Stimulated activated CD8-positive, alpha-beta memory T cell treated with anti-CD3 and anti-CD28 coated beads, Interleukin-7, amount 100 ng/mL, for 4 hours (primary cell): Measurements from ENCODE around the gene RCSD1.
A peak's percentile ranks its signal among the peaks of the same experiment; 100 is the strongest.
"Not testable (repeated sequence)": the region's sequence is repeated elsewhere in the genome, so short reads cannot be mapped to it uniquely, and the experiment has no call there.

Experiments
- DNase-seq, 2 donors: peaks; one replicate each; pipeline ENCODE4 v3.0.0-alpha.2; 2020; ENCODE audit warnings: low read depth in 2 of 2

The RCSD1 gene

GRCh38 chr1:167714439-167715156 is 84.6 kb downstream of the RCSD1 start:
- DNase-seq: peak; percentile 75 to 88

- DNase-seq: peak; percentile 70 to 85
Observed at GRCh38 chr1:167715157-167715999, 85.3 kb downstream of the RCSD1 start.

- no peak for DNase-seq
Observed at GRCh38 chr1:167716000-167716271, 85.9 kb downstream of the RCSD1 start.

DNA sequence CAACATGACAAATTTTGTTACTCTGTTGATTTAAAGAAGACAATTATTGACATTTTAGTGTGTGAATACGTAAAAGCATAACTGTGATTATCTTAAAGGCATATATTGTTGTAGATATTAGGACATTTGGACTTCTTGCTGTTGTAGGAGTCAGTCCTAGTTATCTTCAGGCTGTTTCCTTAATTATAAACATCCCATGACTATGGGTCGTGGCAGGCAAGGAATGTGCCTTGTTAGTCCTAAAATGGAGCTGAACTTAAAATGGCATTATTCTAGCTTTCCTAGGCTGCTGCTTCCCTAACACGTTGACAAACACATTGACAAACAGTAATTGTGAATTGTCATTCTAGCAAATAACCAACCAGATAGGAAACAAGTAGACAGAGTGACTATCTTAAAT is 87.3 kb downstream of the RCSD1 start:
- DNase-seq: no peak

DNA sequence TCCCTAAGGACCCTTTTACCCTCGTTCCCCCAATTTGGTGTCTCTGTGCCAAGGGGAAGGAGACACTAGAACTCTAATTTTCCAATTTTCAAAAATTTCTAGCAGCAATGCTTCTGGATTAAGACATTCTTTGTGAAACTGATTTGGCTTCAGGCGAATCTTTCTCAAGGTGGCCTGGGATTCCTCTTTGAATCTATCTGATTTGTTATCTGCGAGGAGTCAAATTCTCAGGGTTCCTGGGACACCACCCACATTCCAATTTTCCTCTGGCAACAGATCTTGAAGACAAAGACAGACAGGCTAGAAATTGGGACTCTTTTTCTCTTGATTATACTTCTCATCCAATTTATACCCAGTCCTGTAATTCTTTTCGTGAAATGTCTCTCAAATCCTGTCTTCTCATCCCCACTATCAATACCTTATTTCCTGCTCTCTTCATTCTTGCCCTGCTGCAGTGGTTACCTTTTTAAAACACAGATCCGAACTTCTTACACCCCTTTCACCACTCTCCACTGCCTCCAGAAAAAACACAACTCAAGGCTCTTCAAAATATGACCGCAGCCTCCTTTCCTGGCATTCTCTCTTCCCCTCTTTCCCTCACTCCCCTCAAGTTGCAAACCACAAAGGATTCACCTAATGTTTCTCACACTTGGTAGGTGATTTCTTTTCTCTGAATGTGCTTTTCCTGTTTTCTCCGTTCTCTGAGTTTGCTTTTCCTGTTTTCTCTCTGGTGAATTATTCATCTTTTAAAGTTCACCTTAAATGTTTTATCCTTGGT is 89.1 kb downstream of the RCSD1 start:
- DNase-seq: no peak

- not testable (repeated sequence) for DNase-seq
Observed at GRCh38 chr1:167719715-167720421, 89.8 kb downstream of the RCSD1 start.

DNA sequence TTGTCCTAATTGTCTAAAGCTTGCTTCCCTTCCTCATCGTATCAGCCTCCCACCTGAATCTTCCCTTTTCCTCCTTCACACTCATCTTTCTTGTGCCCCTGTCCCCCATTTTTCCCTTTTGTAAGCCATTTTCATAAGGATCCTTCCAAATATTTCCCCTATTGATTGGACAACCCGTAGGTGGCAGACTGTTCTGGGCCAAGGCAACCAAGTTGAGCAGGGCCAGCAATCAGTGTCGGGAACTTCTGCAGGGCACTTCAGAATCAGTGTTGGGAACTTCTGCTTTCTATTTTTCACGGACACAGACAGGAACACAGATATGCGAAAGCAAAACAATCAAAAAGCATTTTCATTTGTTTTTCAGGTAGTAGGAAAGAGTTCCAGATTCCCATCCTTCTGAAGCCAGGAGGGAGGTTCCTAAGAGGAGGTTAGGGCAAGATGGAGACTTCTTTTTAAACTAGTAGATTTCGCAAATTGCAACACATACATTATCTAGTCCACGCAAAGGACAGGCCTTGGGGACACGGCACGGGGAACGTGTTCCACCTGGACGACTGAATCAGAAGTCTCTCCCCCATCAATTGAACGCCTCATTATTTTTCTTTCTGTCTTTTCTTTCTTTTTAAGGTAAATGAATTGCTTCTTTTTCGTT is 91.1 kb downstream of the RCSD1 start:
- DNase-seq: no peak

DNA sequence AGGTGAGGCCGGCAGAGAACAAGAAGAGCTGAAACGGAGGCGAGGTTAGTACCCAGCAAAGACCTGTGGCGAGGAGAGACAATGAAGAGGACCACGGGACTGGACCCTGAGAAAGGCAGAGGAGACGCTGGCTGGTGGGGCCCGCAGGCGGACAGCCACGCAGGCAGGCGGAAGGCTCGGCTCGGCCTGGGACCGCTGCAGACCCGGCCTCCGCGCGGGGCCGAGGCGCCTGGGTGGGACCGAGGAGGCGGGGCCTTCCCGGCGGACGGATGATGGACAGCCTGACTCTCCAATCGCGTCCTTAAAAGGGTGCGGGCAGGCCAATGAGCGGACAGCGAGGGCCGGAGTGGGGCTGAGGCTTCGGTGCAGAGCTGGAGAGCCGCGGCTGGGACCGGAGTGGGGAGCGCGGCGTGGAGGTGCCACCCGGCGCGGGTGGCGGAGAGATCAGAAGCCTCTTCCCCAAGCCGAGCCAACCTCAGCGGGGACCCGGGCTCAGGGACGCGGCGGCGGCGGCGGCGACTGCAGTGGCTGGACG is 91.7 kb downstream of the RCSD1 start, which contains the start of gene MPZL1:
Gene MPZL1 (plus strand): TSS at position 366 of the 535 bp plus-strand sequence. CDS start 170 bp downstream, outside the sequence.
- peak; percentile 86 to 87 for DNase-seq

DNA sequence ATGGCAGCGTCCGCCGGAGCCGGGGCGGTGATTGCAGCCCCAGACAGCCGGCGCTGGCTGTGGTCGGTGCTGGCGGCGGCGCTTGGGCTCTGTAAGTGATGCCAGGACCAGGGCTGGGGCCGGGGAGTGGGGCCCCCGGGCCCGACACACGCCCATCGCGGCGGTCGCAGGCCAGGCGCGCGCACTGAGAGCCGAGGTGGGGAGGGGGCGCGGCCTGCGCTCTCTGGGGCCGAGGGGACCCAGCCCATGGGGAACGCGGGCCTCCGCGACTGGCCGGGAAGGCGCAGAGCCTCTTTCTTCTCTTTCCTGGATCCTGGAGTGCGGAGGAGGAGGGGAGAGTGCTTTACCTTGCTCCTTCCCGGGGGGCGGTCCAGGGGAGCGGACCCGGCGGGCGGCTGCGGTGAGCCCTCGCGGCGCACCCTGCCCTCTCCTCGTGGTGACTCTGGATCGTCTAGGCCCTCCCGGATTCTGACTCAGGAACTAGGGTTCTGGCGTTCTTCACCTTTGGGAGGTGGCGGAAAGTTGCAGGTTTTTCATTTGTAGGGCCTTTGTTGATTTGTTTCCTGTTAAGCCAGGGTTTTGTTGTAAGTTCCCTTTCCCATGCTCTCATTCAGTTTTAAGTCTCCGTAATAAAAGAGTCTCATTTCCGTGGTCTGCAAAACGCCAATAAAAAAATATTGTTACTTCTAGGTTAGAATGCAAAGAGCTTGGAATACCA is 92.3 kb downstream of the RCSD1 start:
- peak in 1 of 2 donors; percentile 16 for DNase-seq

DNA sequence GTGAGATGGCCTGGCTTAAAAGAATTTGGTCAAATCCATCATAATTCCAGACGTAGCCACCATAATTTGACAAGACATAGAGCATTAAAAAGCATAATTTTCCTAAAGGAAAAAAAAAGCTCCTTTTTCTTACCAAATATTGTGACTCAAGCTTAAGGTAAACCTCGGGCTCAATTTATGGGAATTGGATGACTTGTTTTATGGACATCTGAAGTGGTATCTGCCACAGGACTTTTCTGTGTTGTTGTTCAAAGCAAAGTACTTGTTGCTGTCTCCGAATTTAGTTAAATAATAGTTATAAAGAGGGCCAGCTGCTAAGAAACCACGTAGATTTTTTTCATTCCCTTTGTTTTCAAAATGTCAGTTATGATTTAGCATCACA is 92.8 kb downstream of the RCSD1 start:
- no peak for DNase-seq

DNA sequence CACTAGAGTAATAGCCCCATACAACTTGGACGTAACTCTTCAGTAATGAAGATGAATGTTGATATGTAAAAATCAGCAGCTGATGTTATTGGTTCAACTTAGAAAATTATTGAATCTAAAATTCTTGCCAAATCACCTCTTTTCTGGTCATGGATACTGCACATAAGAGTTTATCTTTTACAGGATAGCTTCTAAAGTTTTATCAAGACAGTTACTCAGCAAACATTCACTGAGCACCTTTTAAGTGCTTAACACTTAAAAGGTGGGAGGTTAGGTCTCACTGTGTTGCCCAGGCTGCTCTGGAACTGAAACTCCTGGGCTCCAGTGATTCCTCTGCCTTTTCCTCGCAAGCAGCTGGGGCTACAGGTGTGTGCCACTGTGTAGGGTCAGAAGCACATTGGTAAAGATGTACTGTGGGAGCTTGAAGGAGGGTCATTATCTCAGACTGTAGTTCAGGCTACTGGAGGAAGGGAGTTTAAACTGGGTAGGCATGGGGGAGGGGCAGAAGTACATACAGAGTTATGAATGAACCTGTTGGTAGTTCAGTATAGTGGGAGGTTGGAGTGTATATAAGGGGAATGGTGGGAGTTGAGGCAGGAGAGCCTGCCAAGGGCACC is 93.8 kb downstream of the RCSD1 start:
- no peak for DNase-seq

DNA sequence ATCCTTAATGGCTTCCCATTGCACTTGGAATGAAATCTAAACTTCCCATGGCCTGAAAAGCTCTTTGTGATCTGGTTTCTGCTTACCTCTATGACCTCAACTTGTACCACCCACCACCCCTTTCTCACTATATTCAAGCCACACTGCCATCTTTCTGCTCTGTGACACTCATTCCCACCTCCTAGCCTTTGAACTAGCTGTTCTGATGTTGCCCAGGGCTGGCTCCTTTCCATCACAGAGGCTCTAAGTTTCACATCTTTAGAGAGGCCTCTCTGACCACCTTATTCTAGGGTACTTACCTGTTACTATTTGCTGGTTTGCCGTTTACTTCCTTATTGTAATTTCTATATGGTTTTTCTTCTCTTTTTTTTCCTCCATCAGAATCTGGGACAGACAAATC is 96.0 kb downstream of the RCSD1 start:
- no peak for DNase-seq

DNA sequence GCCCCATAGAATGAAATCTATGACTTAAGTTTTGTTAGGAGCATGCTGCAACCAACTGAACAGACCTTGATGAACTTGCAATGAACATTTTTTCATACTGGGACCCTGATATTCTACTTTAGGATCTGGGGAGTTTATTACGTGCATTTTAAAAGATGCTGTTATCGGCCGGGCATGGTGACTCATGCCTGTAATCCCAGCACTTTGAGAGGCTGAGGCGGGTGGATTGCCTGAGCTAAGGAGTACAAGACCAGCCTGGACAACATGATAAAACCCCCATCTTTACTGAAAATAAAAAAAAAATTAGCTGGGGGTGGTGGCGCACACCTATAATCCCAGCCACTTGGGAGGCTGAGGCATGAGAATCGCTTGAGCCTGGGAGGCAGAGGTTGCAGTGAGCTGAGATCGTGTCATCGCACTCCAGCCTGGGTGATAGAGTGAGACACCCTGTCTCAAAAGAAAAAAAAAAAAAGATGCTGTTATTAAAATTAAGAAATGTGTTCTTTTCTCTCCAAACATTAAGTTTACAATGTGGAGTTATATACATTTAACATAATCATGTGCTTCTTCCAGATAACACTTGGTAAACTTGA is 98.9 kb downstream of the RCSD1 start:
- DNase-seq: no peak

- DNase-seq: no peak
Observed at GRCh38 chr1:167734227-167734626, 104.2 kb downstream of the RCSD1 start.

- no peak for DNase-seq
Observed at GRCh38 chr1:167734841-167735240, 104.8 kb downstream of the RCSD1 start.

DNA sequence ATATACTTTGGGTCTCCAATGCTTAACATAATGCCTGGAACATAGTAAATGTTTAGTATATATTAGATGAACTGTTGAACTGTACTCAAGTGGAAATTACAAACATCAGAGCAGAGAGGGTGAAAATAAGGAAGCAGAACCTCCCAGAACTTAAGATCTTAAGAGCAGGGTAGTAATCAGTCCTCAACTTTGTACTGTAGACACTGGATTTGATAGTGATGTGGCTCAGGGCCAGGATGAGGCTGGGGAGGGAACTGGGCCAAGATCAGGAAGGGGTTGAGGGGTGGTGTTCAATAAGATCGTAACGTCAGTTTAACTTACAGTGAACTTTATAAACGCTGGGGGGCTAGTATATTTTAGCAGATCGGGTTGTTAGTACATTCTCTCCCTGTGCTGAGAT is 107.1 kb downstream of the RCSD1 start:
- DNase-seq: no peak

DNA sequence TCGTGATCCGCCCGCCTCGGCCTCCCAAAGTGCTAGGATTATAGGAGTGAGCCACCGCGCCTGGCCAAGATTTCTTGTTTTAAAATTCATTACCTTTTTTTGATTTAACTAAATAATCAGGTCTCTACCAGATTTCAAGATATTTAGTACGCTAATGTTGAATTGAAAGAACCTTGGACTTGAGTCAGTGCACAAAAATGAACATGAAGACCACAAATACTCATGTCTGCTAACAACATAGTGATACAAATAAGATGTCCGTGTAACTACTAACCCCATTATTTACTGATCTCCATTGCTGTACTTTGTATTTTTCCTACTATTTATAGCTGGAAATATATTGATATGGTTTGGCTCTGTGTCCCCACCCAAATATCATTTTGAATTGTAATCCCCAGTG is 108.1 kb downstream of the RCSD1 start:
- no peak for DNase-seq

- no peak for DNase-seq
Observed at GRCh38 chr1:167739752-167740151, 109.7 kb downstream of the RCSD1 start.

- DNase-seq: not testable (repeated sequence)
Observed at GRCh38 chr1:167741103-167741502, 111.1 kb downstream of the RCSD1 start.
